ENCODE measurements around the gene MYCN. TPM values are rescaled to one million over a fixed set of nuclear protein-coding genes. Genes with fewer than 3 reads are reported as not detected.

The MYCN gene
- polyA plus RNA-seq, 1 of the 3 experiments (the other 2 are of a cell fraction) = 0.03 TPM

DNA sequence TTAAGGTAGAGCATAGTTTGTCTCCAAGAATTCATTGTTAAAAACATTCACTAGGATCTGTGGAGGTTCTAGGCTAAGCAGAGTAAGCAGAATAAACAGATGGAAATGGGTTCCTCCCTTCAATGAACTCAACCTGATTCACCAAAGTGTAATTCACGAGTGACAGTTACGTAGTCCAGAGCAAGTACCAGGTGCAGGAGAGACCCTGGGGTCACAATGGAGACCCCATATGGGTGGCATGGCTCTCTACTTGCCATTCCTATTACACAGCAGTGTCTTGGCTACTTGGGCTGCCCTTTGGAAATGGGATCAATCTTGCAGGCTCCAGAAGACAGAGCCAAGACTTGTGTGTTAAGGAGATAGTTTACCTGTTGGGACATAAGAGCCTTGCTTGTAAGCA is 7.1 kb downstream of the MYCN start (continued):
- TF ChIP-seq NFIC (IDR thresholded peaks at IDR 0.05; ENCODE audit: borderline replicate concordance) (no peak), MXI1 (IDR thresholded peaks at IDR 0.05; ENCODE audit: low read depth, low read length) (no peak), TCF12 (IDR thresholded peaks at IDR 0.05) (no peak), ELF1 (IDR thresholded peaks at IDR 0.05) (no peak), POLR2AphosphoS5 (IDR thresholded peaks at IDR 0.05; ENCODE audit: low read depth, low read length) (no peak), RCOR1 (IDR thresholded peaks at IDR 0.05; ENCODE audit: low read length) (no peak)
- TF ChIP-seq, protein P1, sequence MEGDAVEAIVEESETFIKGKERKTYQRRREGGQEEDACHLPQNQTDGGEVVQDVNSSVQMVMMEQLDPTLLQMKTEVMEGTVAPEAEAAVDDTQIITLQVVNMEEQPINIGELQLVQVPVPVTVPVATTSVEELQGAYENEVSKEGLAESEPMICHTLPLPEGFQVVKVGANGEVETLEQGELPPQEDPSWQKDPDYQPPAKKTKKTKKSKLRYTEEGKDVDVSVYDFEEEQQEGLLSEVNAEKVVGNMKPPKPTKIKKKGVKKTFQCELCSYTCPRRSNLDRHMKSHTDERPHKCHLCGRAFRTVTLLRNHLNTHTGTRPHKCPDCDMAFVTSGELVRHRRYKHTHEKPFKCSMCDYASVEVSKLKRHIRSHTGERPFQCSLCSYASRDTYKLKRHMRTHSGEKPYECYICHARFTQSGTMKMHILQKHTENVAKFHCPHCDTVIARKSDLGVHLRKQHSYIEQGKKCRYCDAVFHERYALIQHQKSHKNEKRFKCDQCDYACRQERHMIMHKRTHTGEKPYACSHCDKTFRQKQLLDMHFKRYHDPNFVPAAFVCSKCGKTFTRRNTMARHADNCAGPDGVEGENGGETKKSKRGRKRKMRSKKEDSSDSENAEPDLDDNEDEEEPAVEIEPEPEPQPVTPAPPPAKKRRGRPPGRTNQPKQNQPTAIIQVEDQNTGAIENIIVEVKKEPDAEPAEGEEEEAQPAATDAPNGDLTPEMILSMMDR (IDR thresholded peaks at IDR 0.05) = no peak
- TF ChIP-seq, protein P2, sequence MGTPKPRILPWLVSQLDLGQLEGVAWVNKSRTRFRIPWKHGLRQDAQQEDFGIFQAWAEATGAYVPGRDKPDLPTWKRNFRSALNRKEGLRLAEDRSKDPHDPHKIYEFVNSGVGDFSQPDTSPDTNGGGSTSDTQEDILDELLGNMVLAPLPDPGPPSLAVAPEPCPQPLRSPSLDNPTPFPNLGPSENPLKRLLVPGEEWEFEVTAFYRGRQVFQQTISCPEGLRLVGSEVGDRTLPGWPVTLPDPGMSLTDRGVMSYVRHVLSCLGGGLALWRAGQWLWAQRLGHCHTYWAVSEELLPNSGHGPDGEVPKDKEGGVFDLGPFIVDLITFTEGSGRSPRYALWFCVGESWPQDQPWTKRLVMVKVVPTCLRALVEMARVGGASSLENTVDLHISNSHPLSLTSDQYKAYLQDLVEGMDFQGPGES (IDR thresholded peaks at IDR 0.05; ENCODE audit: low read depth, low read length) = no peak
- TF ChIP-seq, protein P3, sequence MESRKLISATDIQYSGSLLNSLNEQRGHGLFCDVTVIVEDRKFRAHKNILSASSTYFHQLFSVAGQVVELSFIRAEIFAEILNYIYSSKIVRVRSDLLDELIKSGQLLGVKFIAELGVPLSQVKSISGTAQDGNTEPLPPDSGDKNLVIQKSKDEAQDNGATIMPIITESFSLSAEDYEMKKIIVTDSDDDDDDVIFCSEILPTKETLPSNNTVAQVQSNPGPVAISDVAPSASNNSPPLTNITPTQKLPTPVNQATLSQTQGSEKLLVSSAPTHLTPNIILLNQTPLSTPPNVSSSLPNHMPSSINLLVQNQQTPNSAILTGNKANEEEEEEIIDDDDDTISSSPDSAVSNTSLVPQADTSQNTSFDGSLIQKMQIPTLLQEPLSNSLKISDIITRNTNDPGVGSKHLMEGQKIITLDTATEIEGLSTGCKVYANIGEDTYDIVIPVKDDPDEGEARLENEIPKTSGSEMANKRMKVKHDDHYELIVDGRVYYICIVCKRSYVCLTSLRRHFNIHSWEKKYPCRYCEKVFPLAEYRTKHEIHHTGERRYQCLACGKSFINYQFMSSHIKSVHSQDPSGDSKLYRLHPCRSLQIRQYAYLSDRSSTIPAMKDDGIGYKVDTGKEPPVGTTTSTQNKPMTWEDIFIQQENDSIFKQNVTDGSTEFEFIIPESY (IDR thresholded peaks at IDR 0.05; ENCODE audit: borderline replicate concordance, low read depth) = no peak

DNA sequence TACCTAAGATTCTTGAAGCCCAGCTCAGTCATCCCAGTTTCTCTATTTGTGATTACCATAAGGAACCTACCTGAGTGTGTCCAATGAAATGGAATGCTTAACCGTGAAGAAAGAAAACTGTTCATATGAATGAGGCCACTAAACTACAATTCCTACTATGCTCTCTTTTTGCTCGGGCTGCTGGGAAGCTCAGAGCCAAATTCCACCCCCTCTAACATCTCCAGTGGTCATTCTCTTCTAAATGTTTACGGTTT is 8.3 kb downstream of the MYCN start:
- H3K9me2 ChIP-seq = no peaks in the 10 kb centered on the region

More for the DNA sequence above, 8.3 kb downstream of the MYCN start:
- Histone ChIP-seq H3K9me3 (no peaks in the 10 kb centered on the region), H3K79me2 (ENCODE audit: insufficient read depth) (no peaks in the 10 kb centered on the region), H3K27ac (ENCODE audit: low read depth in 2 of 2, low read length in 1 of 2) (no peak overlapping the region), H3F3A (replicated peaks; ENCODE audit: insufficient read depth) (no peaks in the 10 kb centered on the region), H3K4me1 (ENCODE audit: control insufficient read depth in 1 of 2, insufficient read depth in 2 of 2, low read depth in 1 of 2, low read length in 1 of 2) (peaks cover 0 to 8% of the 10 kb centered on the region in 2 experiments; a peak in 2 of 4 replicates), H3K4me3 (ENCODE audit: low read depth in 2 of 2, low read length in 1 of 2) (no peak overlapping the region), H3K4me2 (no peak overlapping the region), H3K9ac (no peak overlapping the region), H2AFZ (ENCODE audit: low read depth) (no peak overlapping the region), H3K27me3 (ENCODE audit: insufficient read depth) (no peaks in the 10 kb centered on the region), H4K20me1 (ENCODE audit: insufficient read depth) (no peaks in the 10 kb centered on the region), H3K36me3 (replicated peaks in 1 of 2; ENCODE audit: control insufficient read depth in 1 of 2, insufficient read depth in 2 of 2, low read length in 1 of 2) (no peaks in the 10 kb centered on the region)
- DNase-seq = no peak
- ChIA-PET POLR2A (interaction anchor here (1.4 kb wide), 1 partner anchor 9 kb away, joined by 3 read pairs; no protein-coding TSS in a partner anchor), CTCF (interaction anchor here (1.0 to 1.6 kb wide), 4 partner anchors 17 to 538 kb away, joined by 3 read pairs; no protein-coding TSS in a partner anchor)
- WGBS (ENCODE audit: low lambda C conversion rate) = 40% methylated on average over 3 of the region's 3 CpGs
- TF ChIP-seq TAF1 (IDR thresholded peaks at IDR 0.05; ENCODE audit: borderline replicate concordance, low read depth, low read length) (no peak), EP300 (IDR thresholded peaks at IDR 0.05; ENCODE audit: borderline replicate concordance in 1 of 2, low read depth in 1 of 2, low read length in 1 of 2) (no peak), FOXJ3 (CRISPR knock-in tag; IDR thresholded peaks at IDR 0.05) (no peak), GABPA (IDR thresholded peaks at IDR 0.05; ENCODE audit: low read depth) (no peak), SIN3A (IDR thresholded peaks at IDR 0.05; ENCODE audit: borderline replicate concordance, low read depth, low read length) (no peak), FOXM1 (IDR thresholded peaks at IDR 0.05; ENCODE audit: low read depth) (no peak), GATA2 (CRISPR knock-in tag; IDR thresholded peaks at IDR 0.05) (no peak), TCF12 (IDR thresholded peaks at IDR 0.05) (no peak), RXRA (IDR thresholded peaks at IDR 0.05; ENCODE audit: borderline replicate concordance, low read depth) (no peak), POLR2AphosphoS5 (IDR thresholded peaks at IDR 0.05; ENCODE audit: low read depth, low read length) (no peak), ELF1 (IDR thresholded peaks at IDR 0.05) (no peak), EZH2phosphoT487 (IDR thresholded peaks at IDR 0.05; ENCODE audit: borderline replicate concordance, low read depth) (no peak), SMC3 (IDR thresholded peaks at IDR 0.05; ENCODE audit: low read depth, low read length) (no peak), MXI1 (IDR thresholded peaks at IDR 0.05; ENCODE audit: low read depth, low read length) (no peak)
- TF ChIP-seq, protein P1 (IDR thresholded peaks at IDR 0.05) = no peak
- TF ChIP-seq, protein P2 (IDR thresholded peaks at IDR 0.05; ENCODE audit: low read depth, low read length) = no peak
